ENCODE measurements around the gene ANXA11. TPM values are rescaled to one million over a fixed set of nuclear protein-coding genes. Genes with fewer than 3 reads are reported as not detected.

ANXA11 gene
- total RNA-seq, 4 donors from 2014 or later, result 85.1 to 103 (median 87.3) TPM

- H3K27ac ChIP-seq, result peak overlapping the region; percentile 32
- no peak for DNase-seq (ENCODE audit: low spot score in 2 of 2)
- peaks cover 76% of the 10 kb centered on the region for H3K4me1 ChIP-seq
- TF ChIP-seq EP300 (IDR thresholded peaks at IDR 0.05), result no peak
- TF ChIP-seq, protein P1, sequence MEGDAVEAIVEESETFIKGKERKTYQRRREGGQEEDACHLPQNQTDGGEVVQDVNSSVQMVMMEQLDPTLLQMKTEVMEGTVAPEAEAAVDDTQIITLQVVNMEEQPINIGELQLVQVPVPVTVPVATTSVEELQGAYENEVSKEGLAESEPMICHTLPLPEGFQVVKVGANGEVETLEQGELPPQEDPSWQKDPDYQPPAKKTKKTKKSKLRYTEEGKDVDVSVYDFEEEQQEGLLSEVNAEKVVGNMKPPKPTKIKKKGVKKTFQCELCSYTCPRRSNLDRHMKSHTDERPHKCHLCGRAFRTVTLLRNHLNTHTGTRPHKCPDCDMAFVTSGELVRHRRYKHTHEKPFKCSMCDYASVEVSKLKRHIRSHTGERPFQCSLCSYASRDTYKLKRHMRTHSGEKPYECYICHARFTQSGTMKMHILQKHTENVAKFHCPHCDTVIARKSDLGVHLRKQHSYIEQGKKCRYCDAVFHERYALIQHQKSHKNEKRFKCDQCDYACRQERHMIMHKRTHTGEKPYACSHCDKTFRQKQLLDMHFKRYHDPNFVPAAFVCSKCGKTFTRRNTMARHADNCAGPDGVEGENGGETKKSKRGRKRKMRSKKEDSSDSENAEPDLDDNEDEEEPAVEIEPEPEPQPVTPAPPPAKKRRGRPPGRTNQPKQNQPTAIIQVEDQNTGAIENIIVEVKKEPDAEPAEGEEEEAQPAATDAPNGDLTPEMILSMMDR (IDR thresholded peaks at IDR 0.05), result no peak
- TF ChIP-seq POLR2AphosphoS5 (IDR thresholded peaks at IDR 0.05), result no peak
- TF ChIP-seq POLR2A (IDR thresholded peaks at IDR 0.05), result no peak
- no peaks in the 10 kb centered on the region for H3K27me3 ChIP-seq
- 83% methylated on average over 12 of the region's 13 CpGs for WGBS
- no peak overlapping the region for H3K4me3 ChIP-seq
- H3K36me3 ChIP-seq, result peaks cover 42% of the 10 kb centered on the region
- no peaks in the 10 kb centered on the region for H3K9me3 ChIP-seq
Observed at GRCh38 chr10:80168679-80169380, 36.5 kb downstream of the ANXA11 start.

GRCh38 chr10:80168162-80168511 lies 37.2 kb downstream of the ANXA11 start:
- no peak overlapping the region for H3K27ac ChIP-seq
- DNase-seq (ENCODE audit: low spot score in 2 of 2), result no peak
- 52% methylated on average over 7 of the region's 7 CpGs for WGBS

GRCh38 chr10:80167471-80168161 lies 37.7 kb downstream of the ANXA11 start:
- Histone ChIP-seq H3K9me3 (no peaks in the 10 kb centered on the region), H3K27me3 (no peaks in the 10 kb centered on the region), H3K4me1 (peaks cover 72% of the 10 kb centered on the region), H3K27ac (no peak overlapping the region), H3K36me3 (peaks cover 51% of the 10 kb centered on the region), H3K4me3 (no peak overlapping the region)
- TF ChIP-seq EP300 (IDR thresholded peaks at IDR 0.05) (no peak), POLR2A (IDR thresholded peaks at IDR 0.05) (no peak), POLR2AphosphoS5 (IDR thresholded peaks at IDR 0.05) (no peak)
- TF ChIP-seq, protein P1 (IDR thresholded peaks at IDR 0.05), result no peak
- 59% methylated on average over 8 of the region's 8 CpGs for WGBS
- no peak for DNase-seq (ENCODE audit: low spot score in 2 of 2)

More at GRCh38 chr10:80168162-80168511, 37.2 kb downstream of the ANXA11 start:
- Histone ChIP-seq H3K4me3 (no peak overlapping the region), H3K9me3 (no peaks in the 10 kb centered on the region), H3K27me3 (no peaks in the 10 kb centered on the region), H3K36me3 (peaks cover 49% of the 10 kb centered on the region), H3K4me1 (peaks cover 74% of the 10 kb centered on the region)
- no peak for TF ChIP-seq POLR2A (IDR thresholded peaks at IDR 0.05)
- TF ChIP-seq, protein P1 (IDR thresholded peaks at IDR 0.05), result no peak
- no peak for TF ChIP-seq POLR2AphosphoS5 (IDR thresholded peaks at IDR 0.05)
- TF ChIP-seq EP300 (IDR thresholded peaks at IDR 0.05), result no peak

GRCh38 chr10:80166581-80167470 lies 38.5 kb downstream of the ANXA11 start:
- no peaks in the 10 kb centered on the region for H3K27me3 ChIP-seq
- no peak overlapping the region for H3K4me3 ChIP-seq
- TF ChIP-seq POLR2AphosphoS5 (IDR thresholded peaks at IDR 0.05), result no peak
- TF ChIP-seq, protein P1 (IDR thresholded peaks at IDR 0.05), result no peak
- no peak for TF ChIP-seq EP300 (IDR thresholded peaks at IDR 0.05)
- no peak for TF ChIP-seq POLR2A (IDR thresholded peaks at IDR 0.05)
- DNase-seq (ENCODE audit: low spot score in 2 of 2), result no peak
- H3K4me1 ChIP-seq, result peaks cover 72% of the 10 kb centered on the region
- peak overlapping the region; percentile 61 for H3K27ac ChIP-seq
- WGBS, result 85% methylated on average over 16 of the region's 28 CpGs
- no peaks in the 10 kb centered on the region for H3K9me3 ChIP-seq
- peaks cover 51% of the 10 kb centered on the region for H3K36me3 ChIP-seq
